ENCODE results near the gene STARD13.

STARD13 gene

GRCh38 chr13:33219926-33220325 is 65.6 kb downstream of the STARD13 start:
- DNase-seq (ENCODE audit: low read depth): no peak

GRCh38 chr13:33218426-33218825 is 67.1 kb downstream of the STARD13 start:
- no peak for DNase-seq (ENCODE audit: low read depth)

GRCh38 chr13:33218020-33218419 is 67.5 kb downstream of the STARD13 start:
- no peak for DNase-seq (ENCODE audit: low read depth)

- DNase-seq (ENCODE audit: low read depth): no peak
Measured at GRCh38 chr13:33217256-33217655, 68.3 kb downstream of the STARD13 start.

- no peak for DNase-seq (ENCODE audit: low read depth)
Measured at GRCh38 chr13:33213797-33214196, 71.8 kb downstream of the STARD13 start.

DNA sequence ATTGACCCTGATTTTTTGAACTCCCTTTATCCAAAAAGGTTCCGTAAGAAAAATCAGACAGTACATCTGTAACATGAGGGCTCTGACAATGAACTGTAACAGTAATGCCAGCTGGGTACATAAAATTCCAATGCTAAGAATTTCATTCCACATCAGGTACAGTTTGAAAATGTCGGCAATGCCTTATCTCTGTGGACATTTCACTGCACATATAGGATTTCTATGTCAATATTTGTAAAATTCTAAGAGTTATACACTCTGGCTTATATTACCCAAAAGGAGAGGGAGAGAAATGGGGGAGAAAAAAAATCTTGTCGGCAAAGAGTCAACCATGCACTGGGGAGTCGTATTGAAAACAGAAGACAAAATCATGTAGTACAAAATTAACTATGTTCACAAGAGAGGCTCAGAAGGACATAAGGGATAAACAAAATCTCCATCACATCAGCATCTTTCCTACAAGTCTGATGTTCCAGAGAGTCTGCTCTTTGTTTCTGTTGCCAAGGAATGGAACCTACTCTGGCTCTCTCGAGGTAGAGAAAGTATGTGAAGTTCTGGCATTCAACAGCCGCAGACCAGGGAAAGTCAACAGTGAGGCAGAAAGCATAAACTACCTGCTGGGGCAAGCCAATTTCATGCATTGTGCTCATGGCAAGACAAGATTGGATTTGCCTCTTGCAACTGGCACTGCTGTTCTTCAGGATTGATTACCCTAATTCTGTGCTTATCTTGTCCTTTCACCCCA is 72.4 kb downstream of the STARD13 start:
- DNase-seq (ENCODE audit: low read depth): no peak

DNA sequence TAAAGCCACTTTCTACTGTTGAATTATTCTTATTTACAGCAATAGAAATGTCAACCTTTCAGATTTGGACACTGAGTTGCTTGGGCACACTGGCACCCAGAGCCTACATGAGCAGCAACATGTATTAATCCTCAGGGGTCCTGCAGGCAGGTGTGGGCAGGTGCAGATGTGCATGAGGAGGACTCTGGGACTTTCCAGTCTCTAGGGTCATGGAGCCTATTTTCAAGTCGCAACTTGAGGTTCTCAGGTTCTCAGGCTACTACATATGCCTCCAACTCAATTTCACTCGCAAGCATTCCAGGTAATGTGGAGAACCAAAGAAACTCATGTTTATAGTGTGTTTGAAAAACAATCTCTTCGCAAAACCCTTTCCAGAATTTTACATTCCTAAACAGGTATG is 73.2 kb downstream of the STARD13 start:
- no peak for DNase-seq (ENCODE audit: low read depth)

GRCh38 chr13:33210090-33210489 is 75.5 kb downstream of the STARD13 start:
- no peak for DNase-seq (ENCODE audit: low read depth)

- no peak for DNase-seq (ENCODE audit: low read depth)
Measured at GRCh38 chr13:33208290-33209220, 77.0 kb downstream of the STARD13 start.

- no peak for DNase-seq (ENCODE audit: low read depth)
Measured at GRCh38 chr13:33207615-33207961, 78.0 kb downstream of the STARD13 start.

- no peak for DNase-seq (ENCODE audit: low read depth)
Measured at GRCh38 chr13:33206945-33207614, 78.5 kb downstream of the STARD13 start.

- no peak for DNase-seq (ENCODE audit: low read depth)
Measured at GRCh38 chr13:33206425-33206824, 79.1 kb downstream of the STARD13 start.

DNA sequence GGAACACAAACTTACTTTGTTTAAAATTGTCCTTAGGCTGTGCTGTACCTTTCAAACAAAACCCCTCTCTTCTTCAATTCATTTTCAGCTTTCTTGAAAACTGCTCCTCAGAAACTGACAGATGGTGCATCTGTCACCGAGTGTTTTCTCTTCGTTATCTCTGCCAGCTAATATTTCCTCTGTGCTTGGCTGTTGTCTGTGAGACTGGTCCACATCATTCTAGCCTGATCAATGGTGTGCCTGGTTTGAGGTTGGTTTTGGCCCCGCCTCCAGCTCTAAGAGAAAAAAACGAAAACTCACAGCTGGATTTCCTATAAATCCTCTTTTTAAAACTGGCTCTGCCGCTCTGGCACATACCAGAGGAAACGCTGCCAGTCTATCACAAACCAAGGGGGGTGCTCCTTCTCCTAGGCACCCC is 79.7 kb downstream of the STARD13 start:
- DNase-seq (ENCODE audit: low read depth): no peak

GRCh38 chr13:33205224-33205623 is 80.3 kb downstream of the STARD13 start:
- no peak for DNase-seq (ENCODE audit: low read depth)

DNA sequence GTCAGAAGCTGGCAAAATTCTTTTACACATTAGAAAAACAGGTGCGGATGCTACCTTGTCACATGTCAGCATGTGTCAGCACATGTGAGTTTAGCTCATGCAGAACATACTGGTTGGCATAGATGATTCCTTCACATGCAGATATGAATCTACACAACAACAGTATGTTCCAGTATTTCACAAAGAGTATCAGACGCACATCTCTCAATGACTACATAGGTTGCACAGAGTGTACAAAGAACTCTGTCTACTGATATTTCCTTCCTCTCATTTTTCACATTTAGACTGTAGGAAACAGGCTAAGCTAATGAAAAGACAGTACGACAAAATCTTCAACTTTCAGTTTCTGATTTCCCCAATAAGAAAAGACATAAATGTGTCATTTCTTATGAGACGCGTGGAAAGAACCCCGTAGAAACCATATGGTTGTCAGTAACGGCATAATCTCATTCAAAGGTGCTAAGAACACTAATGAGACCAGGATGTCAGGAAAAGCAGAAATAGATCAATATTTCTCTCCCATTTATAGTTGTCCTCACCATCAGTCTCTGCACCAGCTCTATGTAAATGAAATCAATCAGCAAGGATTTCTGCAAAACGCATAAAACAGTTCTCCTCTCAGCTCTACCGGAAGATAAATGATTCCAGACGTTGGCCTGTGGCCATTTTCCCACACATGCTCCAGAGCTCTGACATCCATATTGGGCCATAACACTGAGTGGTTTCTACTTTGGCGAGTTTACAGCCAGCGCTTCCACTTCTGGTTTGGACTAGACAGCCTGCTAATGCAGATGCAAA is 81.2 kb downstream of the STARD13 start:
- DNase-seq (ENCODE audit: low read depth): no peak

DNA sequence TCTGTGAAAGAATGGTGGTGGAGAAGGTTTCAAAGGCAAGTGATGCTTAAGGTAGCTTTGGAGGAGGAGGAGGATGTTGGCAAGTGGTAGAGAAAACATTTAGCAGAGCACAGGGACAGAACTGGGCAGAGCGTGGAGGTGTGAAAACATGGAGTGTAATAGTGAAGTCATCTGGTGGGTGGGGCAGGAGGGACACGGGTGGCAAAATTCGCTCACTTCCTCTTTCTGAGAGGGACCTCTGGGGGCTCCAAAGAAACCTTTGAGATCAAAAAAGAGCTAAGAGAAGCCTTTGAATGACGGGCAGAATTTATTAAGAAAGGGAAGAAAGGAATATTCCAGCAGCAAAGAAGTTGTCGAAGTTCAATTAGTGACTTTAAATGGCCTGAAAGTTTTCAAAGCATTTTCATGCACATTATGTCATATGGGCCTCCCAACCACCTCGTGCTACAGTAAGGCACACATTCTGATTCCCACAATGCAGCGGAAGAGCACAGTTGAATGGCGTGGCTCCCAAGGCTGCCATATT is 82.8 kb downstream of the STARD13 start:
- no peak for DNase-seq (ENCODE audit: low read depth)

DNA sequence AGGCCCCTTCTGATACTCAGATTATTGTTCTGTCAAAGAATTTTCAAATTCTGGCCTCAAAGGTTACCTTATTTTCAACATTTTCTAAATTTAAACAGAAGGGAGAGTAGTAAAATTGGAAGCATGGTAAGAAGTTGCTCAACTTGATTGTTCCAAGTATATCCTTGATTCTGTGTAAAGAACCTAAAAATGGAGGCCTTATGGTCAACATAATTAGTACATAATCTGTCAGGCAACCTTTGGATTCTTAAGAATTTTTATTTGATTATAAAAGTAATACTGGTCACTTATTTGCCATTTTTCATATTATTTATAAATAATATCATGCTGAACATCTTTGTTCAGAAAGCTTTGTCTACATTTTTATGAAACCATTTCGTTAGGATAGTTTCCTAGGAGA is 83.9 kb downstream of the STARD13 start:
- no peak for DNase-seq (ENCODE audit: low read depth)

DNA sequence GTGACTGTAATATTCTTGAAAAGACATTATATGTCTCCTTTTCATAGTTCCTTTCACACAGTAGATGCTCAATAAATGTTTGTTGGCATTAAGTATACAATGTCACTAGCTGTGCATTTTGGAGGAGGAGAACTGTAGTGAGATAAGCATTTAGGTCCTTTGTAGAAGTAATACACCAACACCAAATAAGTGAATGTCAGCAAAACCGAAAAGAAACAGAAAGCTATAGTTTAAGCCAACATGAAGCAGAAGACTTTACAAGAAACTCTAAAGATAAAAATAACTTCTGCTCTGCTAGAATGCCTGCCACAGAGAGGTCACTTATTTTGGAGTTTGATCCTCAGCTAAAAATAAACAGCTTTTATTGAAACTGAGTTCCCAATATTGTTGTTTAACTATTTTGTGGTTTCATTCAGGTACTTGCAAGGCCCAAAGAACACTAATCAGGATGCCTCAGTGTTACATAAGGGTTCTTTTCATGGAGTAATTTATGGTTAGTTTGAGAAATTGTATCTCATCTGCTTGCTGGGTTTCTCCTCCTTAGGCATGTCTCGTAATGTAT is 86.2 kb downstream of the STARD13 start:
- DNase-seq (ENCODE audit: low read depth): no peak

DNA sequence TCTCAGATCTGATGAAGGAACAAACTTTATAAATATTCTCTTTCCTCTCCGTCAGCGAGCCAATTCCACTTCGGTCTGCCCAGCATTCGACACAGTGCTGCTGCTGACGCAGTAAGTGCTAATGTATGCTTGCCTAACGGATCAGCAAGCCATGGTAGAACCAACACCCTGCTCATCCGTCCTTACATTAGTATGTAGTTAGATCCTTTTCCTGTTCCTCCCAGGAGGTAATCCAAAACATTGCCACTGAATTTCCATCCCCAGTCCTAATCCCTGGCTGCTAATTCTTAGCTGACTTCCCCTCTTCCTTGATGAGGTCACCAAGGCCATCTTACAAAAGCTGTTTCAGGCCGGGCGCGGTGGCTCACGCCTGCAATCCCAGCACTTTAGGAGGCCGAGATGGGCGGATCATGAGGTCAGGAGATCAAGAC is 88.0 kb downstream of the STARD13 start:
- no peak for DNase-seq (ENCODE audit: low read depth)

- DNase-seq (ENCODE audit: low read depth): no peak
Measured at GRCh38 chr13:33196767-33197166, 88.8 kb downstream of the STARD13 start.
